ENCODE data around the gene COL4A3. TPM values are rescaled to one million over a fixed set of nuclear protein-coding genes. Genes with fewer than 3 reads are reported as not detected.

COL4A3 gene
- total RNA-seq, 2 donors from 2014 or later, result 1.6 to 16.5 TPM

GRCh38 chr2:227146456-227146855 is 18.0 kb upstream of the COL4A3 start:
- ATAC-seq, result no peak
- H3K36me3 ChIP-seq (replicated peaks in 1 of 2; ENCODE audit: insufficient read depth in 1 of 2, low read depth in 2 of 2), result no peaks in the 10 kb centered on the region
- intact Hi-C loops (cut with DNase I), result no loop called here

GRCh38 chr2:227147023-227147422 is 17.4 kb upstream of the COL4A3 start:
- 78 to 91% methylated on average over 3 of the region's 3 CpGs for WGBS, 2 donors
- TF ChIP-seq CTCF (IDR thresholded peaks at IDR 0.05), result no peak
- no peak for TF ChIP-seq POLR2A (IDR thresholded peaks at IDR 0.05)

More at GRCh38 chr2:227146456-227146855, 18.0 kb upstream of the COL4A3 start:
- TF ChIP-seq POLR2A (IDR thresholded peaks at IDR 0.05) (no peak), CTCF (IDR thresholded peaks at IDR 0.05) (no peak)
- Histone ChIP-seq H3K9me3 (no peaks in the 10 kb centered on the region), H3K27ac (no peak overlapping the region), H3K4me1 (no peaks in the 10 kb centered on the region), H3K27me3 (no peaks in the 10 kb centered on the region), H3K4me3 (no peak overlapping the region)
- 80 to 94% methylated on average over 6 of the region's 6 CpGs for WGBS, 2 donors
- no peak for DNase-seq

GRCh38 chr2:227148106-227148505 is 16.3 kb upstream of the COL4A3 start:
- no peak overlapping the region for H3K27ac ChIP-seq
- DNase-seq, result no peak
- no peaks in the 10 kb centered on the region for H3K4me1 ChIP-seq
- H3K36me3 ChIP-seq (replicated peaks in 1 of 2; ENCODE audit: insufficient read depth in 1 of 2, low read depth in 2 of 2), result no peaks in the 10 kb centered on the region
- H3K27me3 ChIP-seq, result no peaks in the 10 kb centered on the region
- ATAC-seq, result no peak
- H3K9me3 ChIP-seq, result no peaks in the 10 kb centered on the region
- 78 to 87% methylated on average over 2 of the region's 2 CpGs for WGBS, 2 donors
- H3K4me3 ChIP-seq, result no peak overlapping the region
- intact Hi-C loops (cut with DNase I), result no loop called here
- TF ChIP-seq POLR2A (IDR thresholded peaks at IDR 0.05) (no peak), CTCF (IDR thresholded peaks at IDR 0.05) (no peak)

More at GRCh38 chr2:227147023-227147422, 17.4 kb upstream of the COL4A3 start:
- intact Hi-C loops (cut with DNase I), result no loop called here
- no peaks in the 10 kb centered on the region for H3K4me1 ChIP-seq
- ATAC-seq, result no peak
- no peak for DNase-seq
- H3K27ac ChIP-seq, result no peak overlapping the region
- H3K27me3 ChIP-seq, result no peaks in the 10 kb centered on the region
- H3K4me3 ChIP-seq, result no peak overlapping the region
- no peaks in the 10 kb centered on the region for H3K36me3 ChIP-seq (replicated peaks in 1 of 2; ENCODE audit: insufficient read depth in 1 of 2, low read depth in 2 of 2)
- H3K9me3 ChIP-seq, result no peaks in the 10 kb centered on the region

GRCh38 chr2:227150222-227150936 is 14.0 kb upstream of the COL4A3 start:
- no peak for TF ChIP-seq CTCF (IDR thresholded peaks at IDR 0.05)
- TF ChIP-seq POLR2A (IDR thresholded peaks at IDR 0.05), result no peak
- Histone ChIP-seq H3K27ac (no peak overlapping the region), H3K4me1 (no peaks in the 10 kb centered on the region), H3K9me3 (no peaks in the 10 kb centered on the region), H3K4me3 (no peak overlapping the region), H3K27me3 (no peaks in the 10 kb centered on the region), H3K36me3 (replicated peaks in 1 of 2; ENCODE audit: insufficient read depth in 1 of 2, low read depth in 2 of 2) (no peaks in the 10 kb centered on the region)
- no peak for DNase-seq
- intact Hi-C loops (cut with DNase I), result no loop called here
- no peak for ATAC-seq
- WGBS, 2 donors, result 78 to 79% methylated on average over 2 of the region's 2 CpGs
